Stomach (tissue), 9 donors: ENCODE measurements around the gene TLCD3A. TPM values are rescaled to one million over a fixed set of nuclear protein-coding genes. Genes with fewer than 3 reads are reported as not detected.
"Not testable (repeated sequence)": the region's sequence is repeated elsewhere in the genome, so short reads cannot be mapped to it uniquely, and the experiment has no call there.

Experiments used
- DNase-seq, 2 donors: peaks; one replicate each; pipeline versions ENCODE4 v3.0.0 to v3.0.0-alpha.2; 2013 to 2019
- H3K27ac ChIP-seq, 5 donors: fragments of 200-600 bp in 4 of 5; sonication (generic) in 4 of 5; one replicate each; pipeline ENCODE4 v1.5.1; 2013 to 2019; ENCODE audit warnings: mild to moderate bottlenecking in 1 of 5, moderate library complexity in 1 of 5
- H3K27me3 ChIP-seq, 3 donors: fragments of 200-600 bp; sonication (generic); one replicate each; pipeline ENCODE4 v1.5.1; 2017 to 2019; ENCODE audit warnings: mixed run types in 1 of 3
- H3K36me3 ChIP-seq, 4 donors: fragments of 200-600 bp; sonication (generic); 1 replicate in 3 of 4; 2 replicates in 1 of 4; pipeline ENCODE4 v1.5.1; 2016 to 2019
- H3K4me1 ChIP-seq, 4 donors: fragments of 200-600 bp; sonication (generic); one replicate each; pipeline ENCODE4 v1.5.1; 2016 to 2019
- H3K4me3 ChIP-seq, 4 donors: fragments of 200-600 bp; sonication (generic) in 3 of 4; one replicate each; pipeline ENCODE4 v1.5.1; 2016 to 2019; ENCODE audit warnings: mild to moderate bottlenecking in 1 of 4
- H3K9me3 ChIP-seq, 4 donors: fragments of 200-600 bp; sonication (generic); one replicate each; pipeline ENCODE4 v1.5.1; 2016 to 2019
- EP300 ChIP-seq: sonication (generic); formaldehyde crosslinking; IDR thresholded peaks from one replicate; pipeline ENCODE4 v1.6.1; 2017; ENCODE audit warnings: antibody characterized with exemption
- POLR2A ChIP-seq, 4 donors: fragments of 450-650 bp; IDR thresholded peaks; one replicate each; pipeline ENCODE4 v1.6.1; 2016; ENCODE audit warnings: antibody characterized with exemption in 4 of 4, control low read depth in 2 of 4, mild to moderate bottlenecking in 1 of 4, moderate library complexity in 1 of 4
- POLR2AphosphoS5 ChIP-seq, 3 donors: sonication (generic); formaldehyde crosslinking; IDR thresholded peaks; one replicate each; pipeline ENCODE4 v1.6.1; 2016; ENCODE audit warnings: antibody characterized with exemption in 3 of 3
- WGBS, 5 donors: extraction: QIAGEN DNeasy Blood & Tissue Kit in 3 of 5; methylation state at CpG; one replicate each; pipeline versions ENCODE4 v1.1.5 to v1.1.7; 2013 to 2018; 5-methylcytosine and 5-hydroxymethylcytosine counted together
- intact Hi-C: fragments of 100-400 bp; cut with DNase I; formaldehyde crosslinking; loops from one replicate; pipeline ENCODE4 v1.15.1; 2023; ENCODE audit warnings: low total_unique reads
- polyA plus RNA-seq, 3 donors: library from polyadenylated mRNA; stranded (reverse); fragments of 200-250 nt; gene quantifications; one replicate each; pipeline ENCODE4 v1.2.3, GENCODE V29; 2013
- total RNA-seq, 5 donors: library from RNA; depleted of rRNA; stranded (reverse); fragments of >200 nt; gene quantifications; one replicate each; pipeline versions ENCODE4 v1.1.0 to v1.2.3, GENCODE V29; 2014 to 2016
- TF ChIP-seq, protein P1 (sequence below), 7 experiments: fragments of 450-650 bp in 4 of 7; fragments of 200-600 bp in 3 of 7; sonication (generic) in 3 of 7; IDR thresholded peaks; one replicate each; pipeline ENCODE4 v1.5.1; 2016 to 2019; ENCODE audit warnings: antibody characterized with exemption in 7 of 7, control low read depth in 2 of 7, mild to moderate bottlenecking in 1 of 7
- donor health status: healthy with polysubstance abuse.
- donor health status: Bipolar disorder and iron deficiency.
- donor health status: healthy.

Gene TLCD3A
- total and polyA plus RNA-seq, 8 donors, result 0.58 to 33.2 (median 11.8) TPM

DNA sequence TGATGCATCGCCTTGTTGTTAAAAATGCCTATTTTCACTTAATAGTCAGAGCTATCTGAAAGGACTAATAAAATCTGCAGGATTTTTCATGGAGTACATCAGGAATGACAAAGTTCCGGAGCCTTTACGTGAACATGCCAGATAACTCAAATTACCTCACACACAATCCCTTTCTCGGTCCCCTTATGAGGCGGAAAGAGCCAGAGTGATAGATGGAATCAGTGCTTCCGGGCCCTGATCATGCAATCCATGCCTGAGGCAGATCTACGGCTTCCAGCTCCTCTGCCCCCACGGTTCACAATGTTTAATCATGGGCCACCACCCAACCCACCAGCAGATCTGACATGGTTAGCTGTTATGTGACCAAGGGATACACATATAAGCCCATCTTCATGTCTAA, 34.7 kb upstream of the TLCD3A start:
- peaks cover 23 to 75% (median 71%) of the 10 kb centered on the region in 4 donors for H3K36me3 ChIP-seq
- intact Hi-C loops, result no loop called here
- no peak for DNase-seq
- H3K4me3 ChIP-seq, result no peak overlapping the region
- no peak overlapping the region for H3K27ac ChIP-seq
- 93 to 98% (median 97%) methylated on average over 8 of the region's 8 CpGs for WGBS, 5 donors
- TF ChIP-seq EP300, result no peak
- TF ChIP-seq, protein P1, sequence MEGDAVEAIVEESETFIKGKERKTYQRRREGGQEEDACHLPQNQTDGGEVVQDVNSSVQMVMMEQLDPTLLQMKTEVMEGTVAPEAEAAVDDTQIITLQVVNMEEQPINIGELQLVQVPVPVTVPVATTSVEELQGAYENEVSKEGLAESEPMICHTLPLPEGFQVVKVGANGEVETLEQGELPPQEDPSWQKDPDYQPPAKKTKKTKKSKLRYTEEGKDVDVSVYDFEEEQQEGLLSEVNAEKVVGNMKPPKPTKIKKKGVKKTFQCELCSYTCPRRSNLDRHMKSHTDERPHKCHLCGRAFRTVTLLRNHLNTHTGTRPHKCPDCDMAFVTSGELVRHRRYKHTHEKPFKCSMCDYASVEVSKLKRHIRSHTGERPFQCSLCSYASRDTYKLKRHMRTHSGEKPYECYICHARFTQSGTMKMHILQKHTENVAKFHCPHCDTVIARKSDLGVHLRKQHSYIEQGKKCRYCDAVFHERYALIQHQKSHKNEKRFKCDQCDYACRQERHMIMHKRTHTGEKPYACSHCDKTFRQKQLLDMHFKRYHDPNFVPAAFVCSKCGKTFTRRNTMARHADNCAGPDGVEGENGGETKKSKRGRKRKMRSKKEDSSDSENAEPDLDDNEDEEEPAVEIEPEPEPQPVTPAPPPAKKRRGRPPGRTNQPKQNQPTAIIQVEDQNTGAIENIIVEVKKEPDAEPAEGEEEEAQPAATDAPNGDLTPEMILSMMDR (IDR thresholded peaks at IDR 0.05), result no peak
- TF ChIP-seq POLR2A (IDR thresholded peaks at IDR 0.05), result no peak
- TF ChIP-seq POLR2AphosphoS5 (IDR thresholded peaks at IDR 0.05), result no peak
- no peaks in the 10 kb centered on the region for H3K9me3 ChIP-seq
- peaks cover 5 to 23% (median 17%) of the 10 kb centered on the region in 4 donors for H3K4me1 ChIP-seq
- no peaks in the 10 kb centered on the region for H3K27me3 ChIP-seq

DNA sequence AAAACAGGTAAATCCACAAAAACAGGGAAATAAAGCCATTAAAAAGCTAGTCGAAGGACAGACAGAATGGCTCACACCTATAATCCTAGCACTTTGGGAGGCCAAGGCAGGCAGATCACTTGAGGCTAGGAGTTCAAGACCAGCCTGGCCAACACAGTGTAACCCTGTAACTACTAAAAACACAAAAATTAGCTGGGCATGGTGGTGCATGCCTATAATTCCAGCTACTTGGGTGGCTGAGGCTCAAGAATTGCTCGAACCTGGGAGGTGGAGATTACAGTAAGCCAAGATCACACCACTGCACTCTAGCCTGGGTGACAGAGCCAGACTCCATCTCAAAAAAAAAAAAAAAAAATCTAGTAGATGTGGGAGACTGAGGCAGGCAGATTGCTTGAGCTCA, 34.3 kb upstream of the TLCD3A start:
- H3K9me3 ChIP-seq, intact Hi-C loops, H3K4me3 ChIP-seq, DNase-seq, H3K27ac ChIP-seq, H3K27me3 ChIP-seq: not testable (repeated sequence)
- Histone ChIP-seq H3K4me1 (peaks cover 5 to 25% (median 17%) of the 10 kb centered on the region in 4 donors), H3K36me3 (peaks cover 23 to 75% (median 70%) of the 10 kb centered on the region in 4 donors)
- WGBS, 5 donors, result 87 to 96% (median 93%) methylated on average over 2 of the region's 2 CpGs

DNA sequence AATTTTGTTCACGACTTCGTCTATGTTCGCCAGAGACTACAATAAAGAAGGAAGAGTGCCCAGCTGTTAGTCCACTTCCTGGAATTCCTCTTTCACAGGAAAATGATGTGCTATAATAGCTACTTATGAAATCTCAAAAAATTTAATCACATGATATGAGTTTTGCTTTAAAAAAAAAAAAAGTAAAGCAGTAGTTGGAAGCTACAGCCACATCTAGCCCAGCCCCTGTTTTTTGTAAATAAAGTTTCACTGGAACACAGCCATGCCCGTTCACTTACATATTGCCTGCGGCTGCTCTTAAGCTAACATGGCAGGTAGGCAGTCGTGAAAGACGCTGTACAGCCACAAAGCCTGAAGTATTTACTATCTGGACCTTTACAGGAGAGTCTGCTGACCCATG, 33.1 kb upstream of the TLCD3A start:
- Histone ChIP-seq H3K4me1 (peaks cover 5 to 37% (median 17%) of the 10 kb centered on the region in 4 donors), H3K36me3 (peaks cover 23 to 64% (median 59%) of the 10 kb centered on the region in 4 donors), H3K4me3 (no peak overlapping the region), H3K9me3 (no peaks in the 10 kb centered on the region), H3K27ac (peak overlapping the region in 4 of 5 donors; percentile 13 to 58 (median 28)), H3K27me3 (no peaks in the 10 kb centered on the region)
- 47 to 61% (median 52%) methylated on average over 7 of the region's 7 CpGs for WGBS, 5 donors
- TF ChIP-seq POLR2AphosphoS5 (IDR thresholded peaks at IDR 0.05) (no peak), POLR2A (IDR thresholded peaks at IDR 0.05) (no peak), EP300 (no peak)
- TF ChIP-seq, protein P1 (IDR thresholded peaks at IDR 0.05), result no peak
- intact Hi-C loops, result no loop called here
- peak; percentile 35 to 51 for DNase-seq

DNA sequence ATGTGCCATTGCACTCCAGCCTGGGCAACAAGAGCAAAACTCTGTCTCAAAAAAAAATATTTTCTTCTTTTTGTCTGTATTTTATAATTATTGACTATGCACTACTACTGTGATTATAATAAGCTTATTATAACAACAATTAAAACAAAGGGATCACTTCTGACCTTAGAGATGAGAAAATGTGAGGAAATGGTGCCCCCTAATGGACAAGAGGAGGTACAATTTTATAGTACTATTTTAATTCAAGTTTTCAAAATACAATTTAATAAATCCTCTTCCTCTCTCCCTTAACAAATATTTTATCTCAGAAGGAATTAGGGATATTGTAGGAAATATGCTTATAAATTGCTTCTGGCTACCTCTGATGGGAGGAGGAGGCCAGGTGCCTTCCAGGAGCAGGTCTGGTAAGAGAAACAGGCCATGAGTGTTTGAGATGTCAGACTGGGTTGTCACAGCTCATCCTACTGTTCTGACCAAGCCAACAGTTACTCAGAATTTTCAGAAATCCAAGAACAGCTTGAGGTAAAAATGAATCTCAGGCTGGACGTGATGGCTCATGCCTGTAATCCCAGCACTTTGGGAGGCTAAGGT, 31.8 kb upstream of the TLCD3A start:
- H3K27ac ChIP-seq, result no peak overlapping the region
- peaks cover 5 to 43% (median 19%) of the 10 kb centered on the region in 4 donors for H3K4me1 ChIP-seq
- intact Hi-C loops, result no loop called here
- 43 to 68% (median 60%) methylated on average over 1 of the region's 1 CpG for WGBS, 5 donors
- H3K36me3 ChIP-seq, result peaks cover 11 to 55% (median 47%) of the 10 kb centered on the region in 4 donors
- H3K27me3 ChIP-seq, result no peaks in the 10 kb centered on the region
- H3K9me3 ChIP-seq, result no peaks in the 10 kb centered on the region
- no peak overlapping the region for H3K4me3 ChIP-seq
- TF ChIP-seq, protein P1 (IDR thresholded peaks at IDR 0.05), result peak in 5 of 7 experiments; percentile 37 to 79 (median 50)
- TF ChIP-seq POLR2A (IDR thresholded peaks at IDR 0.05), result no peak
- peak in 1 of 2 donors; percentile 55 for DNase-seq
